ENCODE results near the gene BBS9.

- TF ChIP-seq POLR2AphosphoS5 (IDR thresholded peaks at IDR 0.05; ENCODE audit: insufficient read depth, low read depth, low read length) (no peak), EZH2 (IDR thresholded peaks at IDR 0.05; ENCODE audit: borderline replicate concordance, low read depth, low read length, severe bottlenecking) (no peak), CTCF (IDR thresholded peaks at IDR 0.05; ENCODE audit: extremely low read depth in 1 of 2, insufficient read depth in 1 of 2, low read depth in 1 of 2, low read length in 2 of 2) (peak; percentile 20 to 52), POLR2A (IDR thresholded peaks at IDR 0.05; ENCODE audit: low read depth, low read length) (no peak)
These were observed 205.0 kb downstream of the BBS9 start for GRCh38 chr7:33334349-33334748.

All from endothelial cell of umbilical vein (primary cell).